GM23338 (cell line): ENCODE data around the gene ZSWIM5. TPM values are rescaled to one million over a fixed set of nuclear protein-coding genes. Genes with fewer than 3 reads are reported as not detected.

Source experiments
- ATAC-seq: fragments of 200-7000 bp; cut with Tn5 transposase; 3 replicates; pipeline ENCODE4 v1.9.1; 2020
- DNase-seq: peaks from one replicate; pipeline ENCODE4 v3.0.0-alpha.2; 2015; ENCODE audit warnings: low spot score
- H2AFZ ChIP-seq: fragments of 200-600 bp; sonication (generic); 2 replicates; pipeline ENCODE4 v1.8.0; 2016; ENCODE audit warnings: antibody characterized with exemption, mild to moderate bottlenecking, moderate library complexity
- H3F3A ChIP-seq: fragments of 200-600 bp; sonication (generic); replicated peaks from 2 replicates; pipeline ENCODE4 v1.8.0; 2017; ENCODE audit warnings: antibody characterized with exemption, mixed run types, low read depth
- H3K27ac ChIP-seq: fragments of 200-600 bp; sonication (generic); 2 replicates; pipeline ENCODE4 v1.6.1; 2016; ENCODE audit warnings: low read depth
- H3K27me3 ChIP-seq: fragments of 200-600 bp; sonication (generic); 2 replicates; pipeline ENCODE4 v1.8.0; 2016; ENCODE audit warnings: mild to moderate bottlenecking, mixed run types, moderate library complexity; ENCODE audit not compliant: insufficient read depth
- H3K36me3 ChIP-seq: fragments of 200-600 bp; sonication (generic); 2 replicates; pipeline ENCODE4 v1.8.0; 2016; ENCODE audit warnings: mild to moderate bottlenecking; ENCODE audit not compliant: insufficient read depth
- H3K4me1 ChIP-seq: fragments of 200-600 bp; sonication (generic); 2 replicates; pipeline ENCODE4 v1.8.0; 2016; ENCODE audit warnings: mild to moderate bottlenecking, moderate library complexity; ENCODE audit not compliant: insufficient read depth
- H3K4me2 ChIP-seq: fragments of 200-600 bp; sonication (generic); 2 replicates; pipeline ENCODE4 v1.7.1; 2017; ENCODE audit warnings: mixed run types
- H3K4me3 ChIP-seq: fragments of 200-600 bp; sonication (generic); 2 replicates; pipeline ENCODE4 v1.6.1; 2016; ENCODE audit warnings: mixed run types
- H3K79me2 ChIP-seq: fragments of 200-600 bp; sonication (generic); replicated peaks from 2 replicates; pipeline ENCODE4 v1.8.0; 2017; ENCODE audit warnings: mild to moderate bottlenecking; ENCODE audit not compliant: insufficient read depth
- H3K9me2 ChIP-seq: fragments of 200-600 bp; sonication (generic); 2 replicates; pipeline ENCODE4 v1.8.0; 2017; ENCODE audit not compliant: insufficient read depth
- H4K20me1 ChIP-seq: fragments of 200-600 bp; sonication (generic); replicated peaks from 2 replicates; pipeline ENCODE4 v1.8.0; 2017; ENCODE audit warnings: mild to moderate bottlenecking; ENCODE audit not compliant: insufficient read depth
- H3K27ac Mint-ChIP-seq: 2 replicates; pipeline ENCODE4 v1.8.0; 2020; ENCODE audit warnings: inconsistent platforms, mild to moderate bottlenecking, moderate library complexity, mixed read lengths
- H3K27me3 Mint-ChIP-seq: 3 replicates; pipeline ENCODE4 v1.8.0; 2022; ENCODE audit warnings: low read depth, mild to moderate bottlenecking, moderate library complexity, mixed read lengths, inconsistent platforms; ENCODE audit not compliant: insufficient read depth, poor library complexity
- H3K36me3 Mint-ChIP-seq: 3 replicates; pipeline ENCODE4 v1.8.0; 2021; ENCODE audit warnings: low read depth, mild to moderate bottlenecking, inconsistent platforms, moderate library complexity, mixed read lengths
- H3K4me1 Mint-ChIP-seq: 3 replicates; pipeline ENCODE4 v1.8.0; 2020; ENCODE audit warnings: mild to moderate bottlenecking, inconsistent platforms, mixed read lengths
- H3K4me3 Mint-ChIP-seq: 3 replicates; pipeline ENCODE4 v1.8.0; 2021; ENCODE audit warnings: moderate library complexity, mild to moderate bottlenecking, inconsistent platforms, mixed read lengths
- H3K9me3 Mint-ChIP-seq: 3 replicates; pipeline ENCODE4 v1.8.0; 2020; ENCODE audit warnings: moderate library complexity, mild to moderate bottlenecking, inconsistent platforms, mixed read lengths
- CREB1 ChIP-seq: fragments of 250-450 bp; sonication (Bioruptor Pico); IDR thresholded peaks from 2 replicates; pipeline ENCODE4 v1.5.0; 2020; ENCODE audit warnings: low read depth, mild to moderate bottlenecking, moderate library complexity
- CTCF ChIP-seq, 2 experiments: fragments of 200-600 bp in 1 of 2; sonication (generic) in 1 of 2; conservative IDR thresholded peaks; 2 replicates each; pipeline versions ENCODE4 v1.5.1 to v1.6.1; 2016 to 2017; ENCODE audit warnings: antibody characterized with exemption in 2 of 2, low read depth in 2 of 2, mild to moderate bottlenecking in 2 of 2, moderate library complexity in 1 of 2
- ETS1 ChIP-seq: IDR thresholded peaks from 2 replicates; pipeline ENCODE4 v1.6.1; 2016; ENCODE audit warnings: antibody characterized with exemption
- EZH2 ChIP-seq: fragments of 200-600 bp; sonication (generic); IDR thresholded peaks from one replicate; pipeline ENCODE4 v1.8.0; 2017; ENCODE audit warnings: antibody characterized with exemption, mild to moderate bottlenecking, low read depth; ENCODE audit not compliant: unreplicated experiment
- JUNB ChIP-seq: IDR thresholded peaks from one replicate; pipeline ENCODE4 v1.6.1; 2016; ENCODE audit warnings: antibody characterized with exemption; ENCODE audit not compliant: unreplicated experiment
- POLR2AphosphoS5 ChIP-seq: IDR thresholded peaks from 2 replicates; pipeline ENCODE4 v1.6.1; 2016; ENCODE audit warnings: antibody characterized with exemption, low read depth
- REST ChIP-seq: IDR thresholded peaks from one replicate; pipeline ENCODE4 v1.6.1; 2018; ENCODE audit warnings: antibody characterized with exemption; ENCODE audit not compliant: unreplicated experiment
- STAT1 ChIP-seq: IDR thresholded peaks from one replicate; pipeline ENCODE4 v1.6.1; 2016; ENCODE audit warnings: antibody characterized with exemption; ENCODE audit not compliant: unreplicated experiment
- ZNF331 ChIP-seq: fragments of 250-450 bp; sonication (Bioruptor Pico); IDR thresholded peaks from 2 replicates; pipeline ENCODE4 v1.5.0; 2020; ENCODE audit warnings: low read depth, mild to moderate bottlenecking, moderate library complexity
- ZNF462 ChIP-seq: fragments of 250-450 bp; sonication (Bioruptor Pico); IDR thresholded peaks from 2 replicates; pipeline ENCODE4 v1.5.0; 2020; ENCODE audit warnings: mild to moderate bottlenecking, moderate library complexity
- polyA plus RNA-seq: library from polyadenylated mRNA; unstranded; fragments of >200 nt; fragmentation: Nextera tagmentation; extraction: Ambion mirVana; gene quantifications from 2 replicates; pipeline ENCODE4 v1.2.1, GENCODE V29; 2016
- total RNA-seq: library from RNA; depleted of rRNA; stranded (reverse); fragments of >200 nt; shearing (Covaris generic); gene quantifications from 2 replicates; pipeline ENCODE4 v1.2.3, GENCODE V29; 2014

ZSWIM5 gene
- total and polyA plus RNA-seq, 2 experiments from 2014 or later = 0.65 to 3.6 TPM

GRCh38 chr1:45071567-45071966 lies 134.8 kb downstream of the ZSWIM5 start (continued):
- TF ChIP-seq REST (no peak), JUNB (no peak), STAT1 (no peak), EZH2 (no peak), ETS1 (no peak), ZNF331 (CRISPR knock-in tag) (no peak)

GRCh38 chr1:45067806-45068205 lies 138.6 kb downstream of the ZSWIM5 start:
- no peak overlapping the region for H3K27ac Mint-ChIP-seq
- no peak overlapping the region for H3K27ac ChIP-seq
- H3K79me2 ChIP-seq = no peaks in the 10 kb centered on the region
- H3K9me3 Mint-ChIP-seq = peaks cover 7% of the 10 kb centered on the region; the same call in 2 of the 3 replicates
- H3K27me3 Mint-ChIP-seq = no peaks in the 10 kb centered on the region
- no peaks in the 10 kb centered on the region for H3K4me1 Mint-ChIP-seq
- DNase-seq (no peak), ATAC-seq (no peak)
- H3K4me3 Mint-ChIP-seq = no peak overlapping the region
- no peaks in the 10 kb centered on the region for H3K27me3 ChIP-seq
- H3K4me1 ChIP-seq = no peaks in the 10 kb centered on the region
- H3K9me2 ChIP-seq = no peaks in the 10 kb centered on the region
- H2AFZ ChIP-seq = no peak overlapping the region
- H3K4me2 ChIP-seq = no peak overlapping the region
- H3K4me3 ChIP-seq = no peak overlapping the region
- H3K36me3 Mint-ChIP-seq = no peaks in the 10 kb centered on the region
- no peaks in the 10 kb centered on the region for H3K36me3 ChIP-seq
- H3F3A ChIP-seq = no peaks in the 10 kb centered on the region
- no peaks in the 10 kb centered on the region for H4K20me1 ChIP-seq
- TF ChIP-seq CTCF (conservative IDR thresholded peaks at IDR 0.05; ENCODE audit: low read depth in 2 of 2) (no peak), ZNF462 (CRISPR knock-in tag) (no peak), CREB1 (CRISPR knock-in tag) (no peak), EZH2 (no peak), STAT1 (no peak), JUNB (no peak), POLR2AphosphoS5 (no peak), ZNF331 (CRISPR knock-in tag) (no peak)
